KOPT-K1 (cell line): Measurements from ENCODE around the gene KIR2DL1.
"Not testable (repeated sequence)": the region's sequence is repeated elsewhere in the genome, so short reads cannot be mapped to it uniquely, and the experiment has no call there.

Experiments
- H3K27ac ChIP-seq: fragments of 200-600 bp; sonication (generic); 2 replicates; pipeline ENCODE4 v1.5.1; 2016; ENCODE audit warnings: antibody characterized with exemption, mild to moderate bottlenecking, low read depth, low read length; ENCODE audit not compliant: poor library complexity, severe bottlenecking
- H3K36me3 ChIP-seq: fragments of 200-600 bp; sonication (generic); 2 replicates; pipeline ENCODE4 v1.5.1; 2017; ENCODE audit warnings: antibody characterized with exemption, mild to moderate bottlenecking, low read length, moderate library complexity; ENCODE audit not compliant: insufficient read depth
- H3K9me3 ChIP-seq: fragments of 200-600 bp; sonication (generic); 2 replicates; pipeline ENCODE4 v1.5.1; 2017; ENCODE audit warnings: antibody characterized with exemption, low read length, mild to moderate bottlenecking; ENCODE audit not compliant: insufficient read depth, poor library complexity, severe bottlenecking

The KIR2DL1 gene

DNA sequence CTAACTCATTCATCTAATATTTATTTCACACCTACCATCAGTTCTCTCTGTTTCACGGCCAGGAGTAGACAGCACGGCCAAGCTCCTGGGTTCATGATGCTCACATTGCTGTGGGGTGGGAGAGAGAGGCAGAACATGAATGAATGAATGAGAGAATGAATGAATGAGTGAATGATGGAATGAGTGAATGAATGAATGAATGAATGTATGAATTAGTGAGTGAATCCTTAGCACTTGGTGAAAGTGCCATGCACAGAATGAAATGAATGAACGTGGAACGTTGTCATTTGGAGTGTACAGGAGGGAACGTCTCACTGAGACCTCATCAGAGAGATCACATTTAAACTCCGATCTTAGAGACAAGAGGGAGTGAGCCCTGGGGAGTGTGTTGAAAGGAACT lies 21.9 kb downstream of the KIR2DL1 start:
- Histone ChIP-seq H3K36me3 (no peaks in the 10 kb centered on the region), H3K27ac (no peak overlapping the region), H3K9me3 (no peaks in the 10 kb centered on the region)

- no peaks in the 10 kb centered on the region for H3K36me3 ChIP-seq
- H3K27ac ChIP-seq, result no peak overlapping the region
- H3K9me3 ChIP-seq, result no peaks in the 10 kb centered on the region
Observed at GRCh38 chr19:54792814-54793213, 23.2 kb downstream of the KIR2DL1 start.

DNA sequence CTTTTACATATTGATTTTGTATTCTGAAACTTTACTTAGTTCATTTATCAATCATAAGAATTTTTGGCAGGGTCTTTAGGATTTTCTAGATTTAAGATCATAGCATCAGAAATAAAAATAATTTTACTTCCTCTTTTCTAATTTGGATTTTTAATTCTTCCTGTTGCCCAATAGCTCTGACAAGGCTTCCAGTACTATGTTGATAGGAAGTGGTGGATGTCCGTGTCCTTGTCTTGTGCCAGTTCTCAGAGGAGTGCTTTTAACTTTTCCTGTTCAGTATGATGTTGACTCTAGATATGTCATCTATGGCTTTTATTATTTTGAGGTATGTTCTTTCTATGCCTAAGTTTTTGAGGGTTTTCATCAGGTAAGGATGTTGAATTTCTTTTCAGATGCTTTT lies 26.2 kb downstream of the KIR2DL1 start:
- Histone ChIP-seq H3K9me3 (no peaks in the 10 kb centered on the region), H3K27ac (no peak overlapping the region), H3K36me3 (no peaks in the 10 kb centered on the region)

- no peak within 1 kb of the TSS for H3K27ac ChIP-seq
- H3K36me3 ChIP-seq, result no peaks in the 10 kb centered on the region
- no peaks in the 10 kb centered on the region for H3K9me3 ChIP-seq
Observed at GRCh38 chr19:54803410-54803809, 33.8 kb downstream of the KIR2DL1 start, which contains the start of gene KIR2DL4. Gene KIR2DL4, plus strand, starts transcription at chr19:54803610. Its CDS starts 42 bp downstream, at chr19:54803652.

DNA sequence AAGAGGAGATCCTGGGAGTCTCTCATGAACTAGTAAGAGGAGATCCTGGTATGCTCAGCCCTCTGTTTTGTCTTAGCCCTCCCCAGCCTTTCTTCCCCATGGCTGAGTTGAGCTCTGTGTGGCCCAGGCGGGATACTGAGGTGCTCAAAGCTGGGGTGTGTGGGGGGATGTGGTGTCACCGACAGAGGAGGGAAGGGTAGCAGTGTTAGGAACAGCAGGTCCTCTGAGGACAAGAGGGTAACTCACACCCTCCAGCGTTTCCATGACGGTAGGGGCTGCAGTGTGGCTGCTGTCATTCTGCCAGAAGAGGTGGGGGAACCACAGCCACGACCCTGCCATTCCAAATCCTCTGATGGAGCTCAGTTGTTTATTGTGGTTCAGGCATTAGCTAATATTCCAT lies 34.5 kb downstream of the KIR2DL1 start:
- Histone ChIP-seq H3K27ac (no peak overlapping the region), H3K9me3 (no peaks in the 10 kb centered on the region), H3K36me3 (no peaks in the 10 kb centered on the region)

GRCh38 chr19:54804571-54804970 lies 35.0 kb downstream of the KIR2DL1 start:
- no peaks in the 10 kb centered on the region for H3K9me3 ChIP-seq
- H3K27ac ChIP-seq, result no peak overlapping the region

GRCh38 chr19:54805665-54806515 lies 36.3 kb downstream of the KIR2DL1 start:
- H3K36me3 ChIP-seq, result no peaks in the 10 kb centered on the region
- H3K9me3 ChIP-seq, result no peaks in the 10 kb centered on the region
- H3K27ac ChIP-seq, result no peak overlapping the region

More at GRCh38 chr19:54804571-54804970, 35.0 kb downstream of the KIR2DL1 start:
- H3K36me3 ChIP-seq, result no peaks in the 10 kb centered on the region

DNA sequence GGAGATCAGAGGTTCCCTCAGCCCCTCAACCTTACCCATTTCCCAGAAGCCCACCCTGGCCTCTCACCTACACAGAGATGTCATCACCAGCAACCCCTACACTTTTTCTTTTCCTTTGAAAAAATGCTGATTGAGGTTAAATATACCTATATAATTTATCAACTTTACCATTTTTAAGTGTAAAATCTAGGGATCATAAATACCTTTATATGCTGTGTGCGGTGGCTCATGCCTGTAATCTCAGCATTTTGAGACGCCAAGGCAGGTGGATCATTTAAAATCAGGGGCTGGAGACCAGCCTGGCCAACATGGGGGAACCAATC lies 36.9 kb downstream of the KIR2DL1 start:
- Histone ChIP-seq H3K27ac (no peak overlapping the region), H3K9me3 (no peaks in the 10 kb centered on the region), H3K36me3 (no peaks in the 10 kb centered on the region)

GRCh38 chr19:54814571-54814970 lies 45.0 kb downstream of the KIR2DL1 start:
- not testable (repeated sequence) for H3K27ac ChIP-seq, H3K36me3 ChIP-seq
- H3K9me3 ChIP-seq, result peaks cover 10% of the 10 kb centered on the region

DNA sequence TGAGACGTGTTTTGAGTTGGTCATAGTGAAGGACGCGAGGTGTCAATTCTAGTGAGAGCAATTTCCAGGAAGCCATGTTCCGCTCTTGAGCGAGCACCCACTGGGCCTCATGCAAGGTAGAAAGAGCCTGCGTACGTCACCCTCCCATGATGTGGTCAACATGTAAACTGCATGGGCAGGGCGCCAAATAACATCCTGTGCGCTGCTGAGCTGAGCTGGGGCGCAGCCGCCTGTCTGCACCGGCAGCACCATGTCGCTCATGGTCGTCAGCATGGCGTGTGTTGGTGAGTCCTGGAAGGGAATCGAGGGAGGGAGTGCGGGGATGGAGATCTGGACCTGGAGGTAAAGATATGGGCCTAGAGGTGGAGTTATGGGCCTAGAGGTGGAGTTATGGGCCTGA lies 46.7 kb downstream of the KIR2DL1 start, which contains the start of gene KIR3DL1:
Gene KIR3DL1 (plus strand): TSS at position 218 of the 400 bp plus-strand sequence.
- H3K9me3 ChIP-seq, result peaks cover 10% of the 10 kb centered on the region
- H3K27ac ChIP-seq, H3K36me3 ChIP-seq: not testable (repeated sequence)

- Histone ChIP-seq H3K36me3 (no peaks in the 10 kb centered on the region), H3K9me3 (no peaks in the 10 kb centered on the region), H3K27ac (no peak overlapping the region)
Observed at GRCh38 chr19:54817670-54818536, 48.3 kb downstream of the KIR2DL1 start.

GRCh38 chr19:54824416-54824815 lies 54.8 kb downstream of the KIR2DL1 start:
- H3K36me3 ChIP-seq, H3K9me3 ChIP-seq, H3K27ac ChIP-seq: not testable (repeated sequence)

DNA sequence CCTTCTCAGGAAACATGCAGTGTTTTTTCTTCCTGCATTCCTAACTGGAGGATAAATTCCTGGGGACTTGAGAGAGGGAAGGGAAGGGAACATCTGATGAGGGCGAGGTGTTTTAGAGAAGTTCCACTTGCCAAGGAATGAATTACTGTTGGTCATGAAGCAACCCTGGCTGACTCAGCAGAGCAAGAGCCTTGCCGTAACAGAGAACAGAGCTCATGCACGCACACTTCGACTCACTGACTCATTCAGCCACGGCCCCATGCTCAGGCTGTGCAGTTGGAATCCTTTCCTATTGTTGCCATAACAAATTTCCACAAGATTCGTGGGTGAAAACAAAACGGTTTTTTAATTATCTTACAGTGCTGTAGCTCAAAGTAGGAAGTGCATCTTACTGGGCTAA lies 55.7 kb downstream of the KIR2DL1 start:
- H3K9me3 ChIP-seq, H3K27ac ChIP-seq, H3K36me3 ChIP-seq: not testable (repeated sequence)

DNA sequence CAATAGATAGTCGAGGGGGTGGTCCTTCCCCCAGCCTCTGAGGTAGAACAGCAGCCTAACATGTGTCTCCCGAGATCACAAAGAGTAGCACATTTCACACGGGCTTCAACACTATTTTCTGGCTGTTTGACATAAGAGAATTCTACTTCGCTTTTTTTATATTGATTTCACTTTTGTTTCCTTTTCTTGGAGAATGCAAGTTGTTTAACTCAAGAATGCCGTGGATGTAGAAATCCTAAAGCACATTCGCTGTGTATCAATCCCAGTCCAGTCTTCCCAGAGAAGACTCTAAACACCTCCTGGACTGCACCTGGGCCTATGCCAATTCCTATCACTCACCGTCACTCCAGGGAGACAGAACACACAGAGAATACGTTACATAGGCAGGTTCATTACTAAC lies 58.5 kb downstream of the KIR2DL1 start:
- H3K9me3 ChIP-seq, H3K27ac ChIP-seq, H3K36me3 ChIP-seq: not testable (repeated sequence)

DNA sequence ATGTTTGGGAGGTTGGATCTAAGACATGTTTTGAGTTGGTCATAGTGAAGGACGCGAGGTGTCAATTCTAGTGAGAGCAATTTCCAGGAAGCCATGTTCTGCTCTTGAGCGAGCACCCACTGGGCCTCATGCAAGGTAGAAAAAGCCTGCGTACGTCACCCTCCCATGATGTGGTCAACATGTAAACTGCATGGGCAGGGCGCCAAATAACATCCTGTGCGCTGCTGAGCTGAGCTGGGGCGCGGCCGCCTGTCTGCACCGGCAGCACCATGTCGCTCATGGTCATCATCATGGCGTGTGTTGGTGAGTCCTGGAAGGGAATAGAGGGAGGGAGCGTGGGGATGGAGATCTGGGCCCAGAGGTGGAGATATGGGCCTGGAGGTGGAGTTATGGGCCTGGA lies 62.9 kb downstream of the KIR2DL1 start, which contains the start of gene KIR2DS4:
Gene KIR2DS4 (plus strand): TSS at position 181 of the 400 bp plus-strand sequence.
- not testable (repeated sequence) for H3K36me3 ChIP-seq, H3K27ac ChIP-seq, H3K9me3 ChIP-seq
